ENCODE results near the gene LRP1. TPM values are rescaled to one million over a fixed set of nuclear protein-coding genes. Genes with fewer than 3 reads are reported as not detected.

The LRP1 gene
- total and polyA plus RNA-seq, 2 of the 13 experiments (the other 11 are each of a cell fraction or from before 2014, with no cell fraction given) = 14.7 to 30.8 TPM

DNA sequence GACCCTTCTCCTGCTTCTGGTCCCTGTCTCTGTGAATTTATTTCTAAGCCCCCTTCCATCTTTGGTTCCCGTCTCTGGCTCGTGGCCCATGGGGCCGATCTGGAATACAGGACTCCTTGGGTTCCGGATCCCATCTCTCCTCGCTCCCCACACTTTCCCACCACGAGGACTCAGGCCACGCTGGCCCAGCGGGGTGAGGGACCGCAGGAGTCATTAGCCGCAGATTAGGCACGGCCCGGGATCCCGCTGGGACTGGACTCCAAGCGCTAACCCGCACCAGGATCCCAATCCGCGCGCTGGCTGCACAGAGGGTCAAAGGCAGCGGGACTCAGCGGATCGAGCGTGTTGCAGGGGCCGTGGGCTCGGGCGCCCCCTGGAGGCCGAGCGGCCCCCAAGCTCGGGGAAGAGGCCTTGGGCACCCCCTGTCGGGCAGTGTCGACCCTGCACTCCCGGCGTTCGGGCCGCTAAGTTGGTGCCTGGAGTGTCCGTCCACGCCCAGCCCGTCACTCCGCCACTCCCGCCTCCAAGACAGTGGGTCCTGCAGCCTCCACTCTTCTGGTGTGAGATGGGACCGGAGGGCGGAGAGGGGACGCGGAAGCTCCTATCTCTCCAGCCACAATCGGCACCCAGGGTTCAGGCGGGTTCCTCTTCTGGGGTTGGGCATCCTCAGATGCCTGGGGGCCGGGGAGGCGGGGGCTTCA lies 110.7 kb downstream of the LRP1 start (continued):
- TF ChIP-seq, protein P1, sequence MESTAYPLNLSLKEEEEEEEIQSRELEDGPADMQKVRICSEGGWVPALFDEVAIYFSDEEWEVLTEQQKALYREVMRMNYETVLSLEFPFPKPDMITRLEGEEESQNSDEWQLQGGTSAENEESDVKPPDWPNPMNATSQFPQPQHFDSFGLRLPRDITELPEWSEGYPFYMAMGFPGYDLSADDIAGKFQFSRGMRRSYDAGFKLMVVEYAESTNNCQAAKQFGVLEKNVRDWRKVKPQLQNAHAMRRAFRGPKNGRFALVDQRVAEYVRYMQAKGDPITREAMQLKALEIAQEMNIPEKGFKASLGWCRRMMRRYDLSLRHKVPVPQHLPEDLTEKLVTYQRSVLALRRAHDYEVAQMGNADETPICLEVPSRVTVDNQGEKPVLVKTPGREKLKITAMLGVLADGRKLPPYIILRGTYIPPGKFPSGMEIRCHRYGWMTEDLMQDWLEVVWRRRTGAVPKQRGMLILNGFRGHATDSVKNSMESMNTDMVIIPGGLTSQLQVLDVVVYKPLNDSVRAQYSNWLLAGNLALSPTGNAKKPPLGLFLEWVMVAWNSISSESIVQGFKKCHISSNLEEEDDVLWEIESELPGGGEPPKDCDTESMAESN (CRISPR knock-in tag; conservative IDR thresholded peaks at IDR 0.05) = no peak
- TF ChIP-seq, protein P2, sequence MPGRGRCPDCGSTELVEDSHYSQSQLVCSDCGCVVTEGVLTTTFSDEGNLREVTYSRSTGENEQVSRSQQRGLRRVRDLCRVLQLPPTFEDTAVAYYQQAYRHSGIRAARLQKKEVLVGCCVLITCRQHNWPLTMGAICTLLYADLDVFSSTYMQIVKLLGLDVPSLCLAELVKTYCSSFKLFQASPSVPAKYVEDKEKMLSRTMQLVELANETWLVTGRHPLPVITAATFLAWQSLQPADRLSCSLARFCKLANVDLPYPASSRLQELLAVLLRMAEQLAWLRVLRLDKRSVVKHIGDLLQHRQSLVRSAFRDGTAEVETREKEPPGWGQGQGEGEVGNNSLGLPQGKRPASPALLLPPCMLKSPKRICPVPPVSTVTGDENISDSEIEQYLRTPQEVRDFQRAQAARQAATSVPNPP (CRISPR knock-in tag; IDR thresholded peaks at IDR 0.05) = no peak
- TF ChIP-seq SSRP1 (CRISPR knock-in tag; IDR thresholded peaks at IDR 0.05) = no peak
- peak; percentile 34; the same call in 1 of the 2 replicates for TF ChIP-seq YEATS4 (CRISPR knock-in tag; IDR thresholded peaks at IDR 0.05; ENCODE audit: borderline replicate concordance)
- no peak for TF ChIP-seq RARG (CRISPR knock-in tag; IDR thresholded peaks at IDR 0.05; ENCODE audit: low read depth)
- TF ChIP-seq POLR2G (IDR thresholded peaks at IDR 0.05; ENCODE audit: low read depth, low read length) = peak; percentile 42; the same call in 1 of the 2 replicates
- TF ChIP-seq ZNF574 (CRISPR knock-in tag; IDR thresholded peaks at IDR 0.05) = peak; percentile 93
- TF ChIP-seq ZNF841 (CRISPR knock-in tag; IDR thresholded peaks at IDR 0.05; ENCODE audit: borderline replicate concordance) = no peak
- no peak for TF ChIP-seq ZNF652 (CRISPR knock-in tag; IDR thresholded peaks at IDR 0.05; ENCODE audit: borderline replicate concordance, low read depth)
- TF ChIP-seq MTF2 (CRISPR knock-in tag; IDR thresholded peaks at IDR 0.05; ENCODE audit: borderline replicate concordance) = peak; percentile 99; the same call in 1 of the 2 replicates
- TF ChIP-seq THAP9 (CRISPR knock-in tag; IDR thresholded peaks at IDR 0.05; ENCODE audit: borderline replicate concordance) = no peak; the same call in 1 of the 2 replicates
- TF ChIP-seq KMT2B (CRISPR knock-in tag; IDR thresholded peaks at IDR 0.05) = no peak
- 0 out of 2 replicates have a peak, but pooled peaks have one; percentile 51 for TF ChIP-seq HBP1 (CRISPR knock-in tag; IDR thresholded peaks at IDR 0.05; ENCODE audit: low read depth)
- TF ChIP-seq ZFY (CRISPR knock-in tag; IDR thresholded peaks at IDR 0.05) = peak; percentile 55

Data from HepG2 (cell line).